GM23248 (cell line): Measurements from ENCODE around the gene CST8.

ENCODE experiments used
- EZH2 ChIP-seq: fragments of 200-600 bp; sonication (generic); IDR thresholded peaks from 2 replicates; pipeline ENCODE4 v1.6.1; 2018; ENCODE audit warnings: antibody characterized with exemption, mild to moderate bottlenecking; ENCODE audit not compliant: insufficient read depth, poor library complexity, severe bottlenecking
- EZH2phosphoT487 ChIP-seq: fragments of 200-600 bp; sonication (generic); IDR thresholded peaks from 2 replicates; pipeline ENCODE4 v1.6.1; 2018; ENCODE audit warnings: antibody characterized with exemption, moderate library complexity, mild to moderate bottlenecking, low read depth; ENCODE audit not compliant: insufficient read depth

GRCh38 chr20:23475395-23475794 is 15.5 kb upstream of the CST8 start:
- TF ChIP-seq EZH2 (no peak), EZH2phosphoT487 (no peak)
